GM21619 (cell line): ENCODE measurements around the gene SLC22A23.

ENCODE experiments used
- ATAC-seq: cut with Tn5 transposase; IDR thresholded peaks from one replicate; pipeline ENCODE4 v1.9.1; 2021; ENCODE audit not compliant: unreplicated experiment

Gene SLC22A23, protein sequence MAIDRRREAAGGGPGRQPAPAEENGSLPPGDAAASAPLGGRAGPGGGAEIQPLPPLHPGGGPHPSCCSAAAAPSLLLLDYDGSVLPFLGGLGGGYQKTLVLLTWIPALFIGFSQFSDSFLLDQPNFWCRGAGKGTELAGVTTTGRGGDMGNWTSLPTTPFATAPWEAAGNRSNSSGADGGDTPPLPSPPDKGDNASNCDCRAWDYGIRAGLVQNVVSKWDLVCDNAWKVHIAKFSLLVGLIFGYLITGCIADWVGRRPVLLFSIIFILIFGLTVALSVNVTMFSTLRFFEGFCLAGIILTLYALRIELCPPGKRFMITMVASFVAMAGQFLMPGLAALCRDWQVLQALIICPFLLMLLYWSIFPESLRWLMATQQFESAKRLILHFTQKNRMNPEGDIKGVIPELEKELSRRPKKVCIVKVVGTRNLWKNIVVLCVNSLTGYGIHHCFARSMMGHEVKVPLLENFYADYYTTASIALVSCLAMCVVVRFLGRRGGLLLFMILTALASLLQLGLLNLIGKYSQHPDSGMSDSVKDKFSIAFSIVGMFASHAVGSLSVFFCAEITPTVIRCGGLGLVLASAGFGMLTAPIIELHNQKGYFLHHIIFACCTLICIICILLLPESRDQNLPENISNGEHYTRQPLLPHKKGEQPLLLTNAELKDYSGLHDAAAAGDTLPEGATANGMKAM

DNA sequence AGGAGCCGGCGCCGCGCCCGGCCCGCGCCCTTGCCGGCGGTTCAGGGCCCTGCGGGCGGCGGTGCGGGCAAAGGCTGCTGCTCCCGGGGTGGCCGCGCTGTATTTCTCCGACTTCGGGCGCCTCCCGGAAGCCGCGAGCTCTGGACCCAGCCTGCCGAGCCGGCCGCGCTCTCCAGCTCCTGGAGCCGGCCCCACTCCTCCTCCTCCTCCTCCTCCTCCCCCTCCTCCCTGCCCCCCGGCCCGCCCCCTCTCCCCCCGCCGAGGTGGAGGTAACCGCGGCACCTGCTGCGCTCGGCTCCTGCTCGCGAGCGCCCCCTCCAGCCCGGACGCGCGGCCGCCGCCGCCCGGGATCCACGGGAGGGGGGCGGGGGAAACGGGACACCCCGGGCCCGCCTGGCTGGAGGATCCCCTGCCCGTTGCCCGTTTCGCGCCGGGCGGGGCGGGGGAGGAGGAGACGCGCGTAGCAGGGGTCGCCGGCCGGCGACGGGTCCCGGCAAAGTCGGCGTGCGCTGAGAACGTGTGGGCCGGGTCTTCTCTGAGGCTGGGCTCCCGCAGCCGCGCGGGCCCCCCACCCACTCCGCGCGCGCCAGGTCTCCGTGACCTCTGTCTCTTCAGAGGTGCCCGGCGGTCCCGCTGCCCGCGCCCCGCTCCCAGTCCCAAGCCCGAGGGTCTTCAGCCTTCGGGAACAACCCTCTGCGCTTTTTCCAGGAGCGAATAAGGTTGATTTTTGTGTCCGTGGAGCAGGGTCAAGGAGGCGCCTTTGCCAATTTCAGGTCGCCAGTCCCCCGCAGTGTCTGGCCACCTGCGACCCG lies at the start of gene SLC22A23:
SLC22A23 (minus strand) TSS at position 153 of the 812 bp plus-strand sequence. CDS start 491 bp downstream, outside the sequence.
- peak; percentile 45 for ATAC-seq

DNA sequence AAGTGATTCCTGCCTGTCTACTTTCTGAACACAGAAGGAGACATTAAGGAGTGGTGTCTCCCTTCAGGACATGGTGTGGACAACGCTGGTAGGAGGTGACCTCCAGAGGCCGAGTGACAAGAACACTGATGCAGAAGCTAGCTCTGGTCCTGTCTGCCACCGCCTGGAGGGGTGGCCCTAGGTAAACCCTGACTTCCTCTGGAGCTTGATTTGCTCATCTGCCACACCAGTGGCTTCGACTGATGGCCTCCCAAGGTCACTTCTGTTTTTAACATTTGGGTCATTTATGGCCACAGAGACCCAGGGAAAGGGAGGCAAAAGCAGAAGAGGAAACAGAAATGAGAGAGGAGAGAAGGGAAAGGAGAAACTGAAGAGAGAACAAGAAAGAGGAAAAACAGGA lies 49.4 kb upstream of the SLC22A23 start:
- no peak for ATAC-seq

DNA sequence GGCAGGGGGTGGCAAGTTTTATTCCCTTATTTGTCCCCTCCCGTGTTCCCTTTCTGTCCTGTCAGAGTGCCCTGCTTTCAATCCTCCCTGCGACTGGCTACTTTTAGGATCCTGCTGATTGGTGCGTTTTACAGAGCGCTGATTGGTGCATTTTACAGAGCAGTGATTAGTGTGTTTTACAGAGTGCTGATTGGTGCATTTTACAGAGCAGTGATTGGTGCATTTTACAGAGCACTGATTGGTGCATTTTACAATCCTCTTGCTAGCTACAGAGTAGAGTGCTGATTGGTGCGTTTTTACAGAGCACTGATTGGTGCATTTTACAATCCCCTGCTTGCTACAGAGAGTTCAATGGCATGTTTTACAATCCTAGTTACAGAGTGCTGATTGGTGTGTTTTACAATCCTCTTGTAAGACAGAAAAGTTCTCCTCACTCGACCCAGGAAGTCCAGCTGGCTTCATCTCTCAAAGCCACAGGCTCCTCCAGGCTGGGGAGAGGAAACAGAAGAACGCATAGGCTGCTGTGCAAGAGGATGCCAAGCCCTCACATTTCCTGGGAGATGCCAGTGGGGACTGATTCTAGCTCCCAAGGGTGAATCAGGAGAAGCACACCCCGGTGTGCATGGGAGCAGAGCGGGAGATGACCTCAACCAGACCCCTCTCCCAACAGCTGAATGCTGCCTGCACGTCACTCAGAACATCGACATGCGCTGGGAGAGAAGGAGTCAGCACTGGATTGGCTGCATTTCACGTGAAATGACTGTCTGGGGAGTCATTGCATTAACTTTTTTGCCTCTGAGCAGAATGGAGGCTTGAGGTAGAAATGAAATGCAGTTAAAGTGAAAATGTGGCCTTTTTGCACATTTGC lies 48.3 kb upstream of the SLC22A23 start:
- ATAC-seq: no peak

DNA sequence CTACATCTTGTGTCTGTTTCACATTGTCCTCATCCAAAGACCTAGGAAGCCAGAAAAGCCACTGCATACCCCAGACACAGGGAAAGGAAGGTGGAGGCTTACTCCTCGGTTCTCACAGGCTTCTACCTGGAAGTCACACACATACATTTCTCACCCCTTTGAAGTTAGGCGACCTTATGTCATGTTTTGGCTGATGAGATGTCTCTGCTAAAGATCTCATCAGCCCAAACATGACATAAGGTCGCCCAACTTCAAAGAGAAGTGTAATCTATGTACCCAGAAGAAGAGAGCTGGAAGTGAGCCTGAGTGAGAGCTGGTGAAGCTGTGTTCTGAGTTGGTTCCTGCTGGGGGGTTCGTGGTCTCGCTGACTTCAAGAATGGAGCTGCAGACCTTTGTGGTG lies 47.5 kb upstream of the SLC22A23 start:
- ATAC-seq: no peak

DNA sequence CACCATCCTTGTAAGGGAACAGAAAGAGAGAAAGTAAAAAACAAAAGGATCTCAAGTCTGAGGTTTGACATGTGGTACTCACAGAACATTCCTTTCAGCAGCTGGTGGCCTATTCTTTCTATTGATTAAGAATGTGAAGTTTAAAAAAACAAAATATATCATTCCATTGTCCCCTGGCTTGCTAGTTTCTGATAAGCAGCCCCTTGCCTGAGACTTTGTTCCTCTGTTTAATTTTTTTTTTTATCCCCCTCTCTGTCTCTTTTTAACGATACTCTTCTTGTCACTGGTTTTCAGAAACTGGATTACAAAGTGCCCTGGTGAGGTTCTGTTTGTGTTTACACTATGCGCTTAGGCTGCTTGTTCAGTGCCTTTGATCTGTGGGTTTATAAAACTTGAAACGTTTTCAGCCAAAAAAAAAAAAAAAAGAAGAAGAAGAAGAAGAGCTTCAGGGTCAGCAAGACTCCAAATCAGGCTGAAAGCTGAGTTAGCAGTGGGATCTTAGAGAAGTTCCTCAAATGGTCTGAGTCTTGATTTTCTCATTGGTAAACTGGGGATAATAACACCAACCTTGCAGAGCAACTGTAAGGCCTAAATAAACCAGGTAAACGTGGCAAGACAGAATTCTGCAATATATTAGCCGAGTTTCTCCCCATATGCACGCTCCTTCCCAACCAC lies 45.1 kb upstream of the SLC22A23 start:
- no peak for ATAC-seq

DNA sequence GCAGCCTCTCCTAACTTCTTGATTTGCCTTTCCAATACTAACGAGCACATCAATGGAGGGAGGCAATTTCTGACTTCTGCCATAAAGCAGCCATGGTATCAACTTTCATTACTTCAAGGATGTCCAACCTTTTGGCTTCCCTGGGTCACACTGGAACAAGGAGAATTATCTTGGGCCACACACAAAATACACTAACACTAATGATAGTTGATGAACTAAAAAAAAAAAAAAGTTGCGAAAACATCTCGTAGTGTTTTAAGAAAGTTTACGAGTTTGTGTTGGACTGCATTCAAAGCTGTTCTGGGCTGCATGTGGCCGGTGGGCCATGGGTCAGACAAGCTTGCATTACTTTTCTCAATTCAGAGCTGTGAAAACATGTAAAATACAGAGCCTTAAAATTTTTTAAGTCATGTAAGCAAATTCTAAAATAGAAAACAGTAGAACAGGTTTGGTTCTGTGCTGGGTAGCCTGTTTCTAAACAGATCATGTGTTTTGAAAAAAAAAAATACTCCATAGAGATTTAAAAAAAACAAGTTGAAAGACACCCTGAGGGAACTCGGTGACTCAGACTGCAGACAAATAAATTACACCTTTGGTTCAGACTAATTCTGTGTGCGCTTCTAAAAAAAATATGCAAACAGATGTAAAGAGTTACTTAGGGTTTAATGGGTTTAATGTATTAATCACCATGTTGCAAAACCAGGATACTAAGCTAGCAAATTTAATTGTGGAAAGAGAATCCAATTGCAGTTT lies 43.6 kb upstream of the SLC22A23 start:
- no peak for ATAC-seq

DNA sequence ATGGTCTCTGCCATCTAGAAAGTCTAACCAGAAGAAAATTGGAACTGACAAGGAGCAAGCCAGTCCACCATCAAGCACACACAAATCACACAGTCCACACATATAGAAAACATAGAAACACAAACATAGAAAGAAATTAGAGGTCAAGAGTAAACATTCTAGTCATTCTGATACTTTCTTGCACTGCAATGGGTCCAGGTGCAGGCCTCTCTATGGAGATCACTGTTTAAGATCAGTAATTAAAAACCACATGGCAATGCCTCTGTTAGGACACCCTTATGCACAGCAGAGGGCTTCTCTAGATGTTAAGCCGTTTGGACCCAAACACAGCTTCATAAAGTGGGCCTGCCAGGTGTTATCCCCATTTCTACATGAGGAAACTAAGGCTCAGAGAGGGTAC lies 42.8 kb upstream of the SLC22A23 start:
- no peak for ATAC-seq

DNA sequence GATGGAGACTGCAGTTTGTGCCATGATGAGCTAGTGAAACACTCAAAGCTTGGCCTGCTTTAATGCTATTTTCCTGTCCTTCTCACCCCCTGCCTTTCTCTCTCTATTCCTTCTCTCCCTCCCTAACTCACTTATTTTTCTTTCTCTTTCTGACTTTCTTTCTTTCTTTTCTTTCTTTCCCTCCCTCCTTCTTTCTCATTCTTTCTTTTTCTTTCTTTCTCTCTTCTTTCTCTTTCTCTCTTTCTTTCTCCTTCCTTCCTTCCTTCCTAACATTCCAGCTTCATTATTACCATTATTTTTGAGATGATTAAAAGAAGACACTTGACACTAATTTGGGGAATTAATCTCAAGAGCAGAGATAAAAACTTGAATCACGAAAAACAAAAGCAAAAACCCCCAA lies 39.5 kb upstream of the SLC22A23 start:
- ATAC-seq: no peak

DNA sequence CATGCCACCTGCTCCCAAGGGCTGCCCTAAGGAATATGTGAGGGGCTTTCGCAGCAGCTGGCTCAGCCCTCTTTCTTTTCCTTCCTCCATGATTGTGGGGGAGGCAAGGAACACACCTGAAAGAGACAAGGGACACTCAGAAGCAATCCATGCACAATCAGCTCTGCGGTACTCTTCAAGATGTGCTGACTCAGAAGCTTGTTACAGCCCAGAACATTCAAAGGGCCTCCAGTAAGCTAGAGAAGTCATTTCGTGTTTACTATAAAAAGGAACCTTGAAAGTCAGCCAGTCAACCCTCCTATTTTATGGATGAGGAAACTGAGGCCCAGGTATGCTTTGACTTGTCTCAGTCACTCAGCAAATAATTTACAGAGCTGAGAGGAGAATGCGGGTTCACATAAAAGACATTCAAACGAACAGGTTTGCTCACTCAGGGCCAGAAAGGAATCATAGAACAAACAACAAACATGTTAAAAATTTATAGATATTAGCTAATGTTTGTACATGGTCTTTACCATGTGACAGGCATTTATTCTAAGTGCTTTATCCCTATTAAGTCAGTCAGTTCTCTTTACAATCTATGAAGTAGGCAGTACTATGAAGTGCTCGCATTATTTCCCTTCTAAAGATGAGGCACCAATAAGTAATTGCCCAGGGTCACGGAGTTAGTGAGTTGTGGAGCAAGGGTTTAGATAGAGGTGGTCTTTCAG lies 37.7 kb upstream of the SLC22A23 start:
- ATAC-seq: no peak

DNA sequence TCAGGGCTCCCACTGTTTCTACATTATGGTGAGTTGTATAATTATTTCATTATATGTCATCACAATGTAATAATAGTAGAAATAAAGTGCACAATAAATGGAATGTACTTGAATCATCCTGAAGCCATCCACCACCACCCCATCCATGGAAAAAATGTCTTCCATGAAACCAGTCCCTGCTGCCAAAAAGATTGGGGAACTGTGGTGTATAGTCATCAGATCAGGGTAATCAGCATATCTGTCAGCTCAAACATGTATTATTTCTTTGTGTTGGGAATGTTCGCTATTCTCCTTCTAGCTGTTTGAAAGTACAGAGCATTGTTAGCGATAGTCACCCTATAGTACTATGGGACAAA lies 33.8 kb upstream of the SLC22A23 start:
- ATAC-seq: no peak

DNA sequence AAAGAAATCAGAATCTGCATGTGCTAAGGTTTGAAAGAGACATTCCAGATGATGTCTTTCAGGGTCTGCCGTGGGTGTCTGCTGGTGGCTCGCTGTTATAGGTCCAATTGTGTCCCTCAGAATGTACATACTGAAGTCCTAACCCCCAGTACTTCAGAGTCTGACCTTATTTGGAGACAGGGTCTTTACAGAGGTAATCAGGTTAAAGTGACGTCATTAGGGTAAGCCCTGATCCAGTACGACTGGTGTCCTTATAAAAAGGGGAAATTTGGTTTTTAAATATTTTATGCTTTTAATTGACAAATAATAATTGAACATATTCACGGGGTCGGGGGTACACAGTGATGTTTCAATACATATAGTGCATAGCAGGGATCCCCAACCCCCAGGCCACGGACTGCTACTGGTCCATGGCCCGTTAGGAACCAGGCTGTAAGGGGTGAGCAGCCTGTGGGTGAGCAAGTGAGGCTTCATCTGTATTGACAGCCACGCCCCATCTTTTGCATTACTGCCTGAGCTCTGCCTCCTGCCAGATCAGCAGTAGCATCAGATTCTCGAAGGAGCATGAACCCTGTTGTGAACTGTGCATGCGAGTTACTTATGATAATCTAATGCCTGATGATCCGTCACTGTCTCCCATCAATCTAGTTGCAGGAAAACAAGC lies 33.2 kb upstream of the SLC22A23 start:
- ATAC-seq: no peak

DNA sequence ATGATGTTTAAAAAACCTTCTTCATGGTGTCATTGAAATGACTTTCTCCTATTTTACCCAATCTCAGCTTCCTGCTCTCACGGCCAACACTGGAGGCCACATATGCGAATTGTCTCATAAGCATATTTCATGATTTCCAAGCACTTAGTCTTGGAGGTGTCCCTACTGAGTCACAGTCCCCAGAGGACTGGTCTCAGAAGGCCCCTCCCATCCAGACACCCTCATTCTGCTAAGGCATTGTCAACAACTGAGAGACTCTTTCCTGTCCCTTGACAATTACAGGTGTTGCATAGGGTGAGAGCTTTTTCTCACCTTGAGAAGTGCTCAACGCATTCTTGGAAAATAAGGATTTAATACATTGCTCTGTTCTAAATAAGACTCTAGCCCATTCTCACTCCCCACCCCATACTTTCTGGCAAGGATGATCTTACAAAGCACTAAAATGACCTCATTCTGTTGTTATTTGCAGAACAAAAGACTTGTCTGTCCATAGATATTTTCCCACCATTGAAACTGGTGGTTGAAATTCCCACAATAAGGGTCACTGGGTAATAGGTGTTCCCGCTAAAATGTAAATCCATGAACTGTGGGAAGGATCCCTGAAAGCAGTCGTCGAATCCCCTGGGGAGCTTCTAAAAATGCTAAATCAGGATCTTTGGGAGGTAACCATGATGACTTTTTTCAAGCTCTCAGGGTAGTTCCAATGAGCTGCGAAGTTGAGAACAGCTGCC lies 32.3 kb upstream of the SLC22A23 start:
- ATAC-seq: no peak

DNA sequence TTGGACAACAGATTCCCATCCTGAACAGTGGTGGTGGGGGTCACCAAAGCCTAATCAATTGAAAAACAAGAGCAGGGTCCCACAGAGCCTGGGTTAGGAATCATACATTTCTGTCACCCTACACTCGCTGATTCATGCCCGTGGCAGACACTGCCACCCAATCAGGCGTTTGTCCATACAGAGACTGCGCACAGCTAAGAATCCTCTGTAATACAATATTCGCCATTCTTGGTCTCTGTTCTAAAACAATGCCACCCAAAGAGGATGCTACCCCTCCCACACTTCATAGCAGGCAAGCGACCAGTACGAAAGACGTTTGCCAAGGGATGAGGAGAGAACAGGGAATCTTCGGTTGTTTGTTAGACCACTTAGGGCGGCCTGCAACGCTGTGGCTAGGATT lies 28.1 kb upstream of the SLC22A23 start:
- no peak for ATAC-seq

DNA sequence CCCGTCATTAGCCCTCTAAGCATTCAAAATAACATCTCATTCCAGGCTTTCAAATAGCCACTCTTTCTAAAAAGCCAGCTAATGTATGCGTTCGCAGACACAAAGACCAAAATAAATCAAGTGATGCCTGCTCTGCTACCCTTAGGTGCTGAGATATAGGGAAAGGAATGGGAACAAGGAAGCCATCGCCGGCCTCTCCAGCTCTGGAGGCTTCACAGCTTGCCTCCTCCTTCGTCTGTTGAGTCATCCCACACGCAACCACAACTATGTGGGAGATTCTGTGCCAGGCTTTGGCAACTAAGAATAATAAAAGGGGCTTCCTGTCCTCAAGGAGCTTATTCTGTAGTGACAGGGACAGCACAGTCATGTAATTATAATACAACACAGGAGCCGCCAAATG lies 27.3 kb upstream of the SLC22A23 start:
- ATAC-seq: no peak

DNA sequence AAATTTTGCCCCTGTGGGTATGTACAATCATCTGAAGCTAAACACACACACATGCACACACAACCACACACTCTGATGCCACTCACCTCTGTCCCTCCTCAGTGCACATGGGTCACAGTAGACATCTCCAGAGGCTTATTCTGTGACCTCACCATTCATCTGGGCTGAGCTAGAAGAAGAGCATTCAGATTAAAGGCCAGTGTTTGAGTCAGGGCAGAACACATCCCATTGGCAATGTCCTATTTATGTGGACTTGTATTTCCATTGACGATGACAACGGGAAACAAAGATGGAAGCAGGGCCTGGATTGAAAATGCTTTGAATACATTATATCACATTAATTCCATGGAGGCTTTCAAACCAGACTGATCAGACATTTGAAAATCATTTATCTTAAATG lies 26.8 kb upstream of the SLC22A23 start:
- ATAC-seq: no peak

DNA sequence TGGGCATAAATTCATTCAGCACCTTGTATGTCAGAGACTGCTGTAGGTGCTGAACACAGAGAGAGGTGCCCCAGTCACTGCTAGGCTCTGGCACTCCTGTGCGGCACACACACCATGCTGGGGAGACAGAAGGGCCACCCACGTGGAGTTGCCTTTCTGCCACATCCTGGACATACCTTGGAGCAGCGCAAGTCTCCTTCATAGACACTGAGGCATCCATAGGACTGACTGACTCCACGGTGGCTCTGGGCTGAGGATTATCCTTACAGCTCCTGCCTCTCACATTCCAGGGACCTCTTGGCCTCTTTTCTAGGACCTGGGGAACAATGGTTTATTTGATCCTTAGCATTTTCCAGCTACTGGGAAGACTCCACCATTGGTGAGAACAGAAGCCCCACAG lies 26.0 kb upstream of the SLC22A23 start:
- no peak for ATAC-seq

DNA sequence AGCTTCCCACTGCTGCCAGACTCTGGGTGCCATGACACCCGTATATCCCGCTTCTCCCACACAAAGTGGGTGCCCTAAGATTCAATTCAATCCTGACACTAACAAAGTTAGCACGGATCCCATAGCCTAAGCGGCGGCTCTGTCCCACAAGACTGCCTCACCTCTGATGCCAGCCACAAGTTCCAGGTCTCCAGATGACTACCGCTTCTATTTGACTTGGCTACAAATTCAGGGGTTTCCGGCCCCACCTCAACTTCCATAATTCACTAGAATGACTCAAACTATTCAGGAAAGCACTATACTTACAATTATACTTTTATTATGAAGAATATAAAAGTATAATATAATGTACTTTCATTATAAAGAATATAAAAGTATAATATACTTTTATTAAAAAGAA lies 24.8 kb upstream of the SLC22A23 start:
- no peak for ATAC-seq

DNA sequence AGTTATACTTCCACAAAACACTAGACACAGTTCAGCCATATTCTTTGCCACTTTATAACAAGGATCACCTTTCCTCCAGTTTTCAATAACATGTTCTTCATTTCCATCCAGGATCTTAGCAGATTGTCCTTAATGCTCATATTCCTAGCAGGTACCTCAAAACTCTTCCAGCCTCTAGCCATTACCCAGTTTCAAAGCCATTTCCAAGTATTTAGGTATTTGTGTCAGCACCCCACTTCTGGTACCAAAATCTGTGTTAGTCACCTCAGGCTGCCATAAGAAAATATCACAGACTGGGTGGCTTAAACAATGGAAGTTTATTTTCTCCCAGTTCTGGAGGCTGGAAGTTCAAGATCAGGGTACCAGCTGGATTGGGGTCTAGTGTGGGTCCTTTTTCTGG lies 23.2 kb upstream of the SLC22A23 start:
- no peak for ATAC-seq
